GM12872 (cell line): ENCODE results near the gene ZNF474.

Experiments
- CTCF ChIP-seq: IDR thresholded peaks from 3 replicates; pipeline ENCODE4 v1.5.1; 2011; ENCODE audit warnings: low read depth, mild to moderate bottlenecking, low read length, moderate library complexity; ENCODE audit not compliant: insufficient read depth

The ZNF474 gene

DNA sequence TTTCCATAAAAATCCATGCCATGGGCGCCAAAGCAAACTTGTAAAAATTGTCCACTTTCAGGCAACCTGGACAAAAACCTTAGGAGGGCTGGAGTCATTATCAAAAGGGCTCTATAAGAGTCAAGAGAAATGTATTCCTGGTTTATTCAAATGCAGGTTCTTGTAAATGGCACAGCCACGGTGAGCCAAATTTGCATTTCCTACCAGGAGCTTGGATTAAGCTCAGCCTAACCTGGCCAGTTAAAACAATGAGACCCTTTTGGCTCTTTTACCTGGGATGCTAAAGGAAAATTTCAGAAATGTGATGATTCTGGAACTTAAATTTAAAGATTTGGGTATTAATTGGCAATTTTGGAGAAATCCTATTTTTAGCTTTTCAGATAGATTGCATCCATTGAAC lies 8.9 kb upstream of the ZNF474 start:
- no peak for TF ChIP-seq CTCF

GRCh38 chr5:122120957-122121356 lies 8.4 kb upstream of the ZNF474 start:
- TF ChIP-seq CTCF: no peak

GRCh38 chr5:122121479-122122465 lies 7.6 kb upstream of the ZNF474 start:
- TF ChIP-seq CTCF: no peak

- no peak for TF ChIP-seq CTCF
Measured at GRCh38 chr5:122124766-122125165, 4.6 kb upstream of the ZNF474 start.

DNA sequence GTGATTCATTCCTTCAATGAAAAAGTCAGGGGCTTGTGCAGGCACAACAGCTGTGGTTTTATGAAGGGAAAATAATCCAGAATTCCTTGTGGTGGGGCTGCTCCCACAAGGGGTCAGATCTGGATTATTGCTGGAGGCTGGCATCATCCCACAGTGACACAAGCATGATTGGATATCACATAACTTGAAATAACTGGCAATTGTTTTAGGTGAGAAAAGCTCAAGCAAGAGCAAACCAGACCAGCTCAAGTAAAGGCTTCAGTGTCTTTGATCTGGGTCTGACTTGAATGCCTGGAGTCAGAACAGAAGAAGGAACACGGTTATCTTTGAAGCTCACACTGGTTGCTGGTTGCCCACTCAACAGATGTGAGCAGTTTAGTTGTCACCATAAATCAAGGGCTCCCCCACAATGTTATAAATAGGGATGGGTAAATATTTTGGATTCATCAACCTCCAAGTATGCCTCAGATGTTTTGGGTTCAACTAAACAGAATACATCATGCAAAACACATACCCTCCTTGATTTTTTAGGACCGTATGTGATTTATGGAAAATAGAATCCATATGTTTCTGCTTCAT lies 3.1 kb upstream of the ZNF474 start:
- no peak for TF ChIP-seq CTCF

- no peak for TF ChIP-seq CTCF
Measured at GRCh38 chr5:122126756-122127321, 2.5 kb upstream of the ZNF474 start.

GRCh38 chr5:122130152-122130551 lies 806 bp downstream of the ZNF474 start:
- TF ChIP-seq CTCF: no peak
